ENCODE results near the gene SWAP70.

GRCh38 chr11:9757809-9758636 is 94.1 kb downstream of the SWAP70 start:
- peak; percentile 42 to 55 for TF ChIP-seq CTCF (conservative IDR thresholded peaks at IDR 0.05 in 1 of 2, IDR thresholded peaks at IDR 0.05 in 1 of 2; ENCODE audit: extremely low read depth in 1 of 2, insufficient read depth in 1 of 2, low read depth in 1 of 2, low read length in 2 of 2)
- TF ChIP-seq EZH2 (IDR thresholded peaks at IDR 0.05; ENCODE audit: borderline replicate concordance, low read length): no peak

Data from mammary epithelial cell (primary cell).